Progenitor cell of endocrine pancreas (in vitro differentiated cells): Measurements from ENCODE around the gene ZNF503. TPM values are rescaled to one million over a fixed set of nuclear protein-coding genes. Genes with fewer than 3 reads are reported as not detected.
"Not testable (repeated sequence)": the region's sequence is repeated elsewhere in the genome, so short reads cannot be mapped to it uniquely, and the experiment has no call there.

Experiments
- DNase-seq: peaks from one replicate; pipeline ENCODE4 v3.0.0; 2021; ENCODE audit warnings: low spot score; ENCODE audit not compliant: unreplicated experiment
- H3K27ac Mint-ChIP-seq: 2 replicates; pipeline ENCODE4 v1.8.0; 2021; ENCODE audit warnings: mild to moderate bottlenecking, moderate library complexity, mixed read lengths
- H3K27me3 Mint-ChIP-seq: 2 replicates; pipeline ENCODE4 v1.8.0; 2021; ENCODE audit warnings: mixed read lengths
- H3K36me3 Mint-ChIP-seq: 2 replicates; pipeline ENCODE4 v1.8.0; 2022; ENCODE audit warnings: mixed read lengths; ENCODE audit not compliant: insufficient read depth
- H3K4me1 Mint-ChIP-seq: 2 replicates; pipeline ENCODE4 v1.8.0; 2021; ENCODE audit warnings: low read depth, mixed read lengths
- H3K4me3 Mint-ChIP-seq: 2 replicates; pipeline ENCODE4 v1.8.0; 2021; ENCODE audit warnings: low read depth, mild to moderate bottlenecking, moderate library complexity, mixed read lengths
- H3K9me3 Mint-ChIP-seq: 2 replicates; pipeline ENCODE4 v1.8.0; 2021; ENCODE audit warnings: low read depth, mixed read lengths
- total RNA-seq: library from RNA; stranded (reverse); gene quantifications from 2 replicates; pipeline ENCODE4 v1.2.1, GENCODE V29; 2021
- TF ChIP-seq, protein P1 (sequence below): fragments of 200-600 bp; sonication (generic); IDR thresholded peaks from one replicate; pipeline ENCODE4 v1.5.0; 2021; ENCODE audit warnings: antibody characterized with exemption, mild to moderate bottlenecking; ENCODE audit not compliant: unreplicated experiment

The ZNF503 gene
- total RNA-seq, 1 donor from 2014 or later: 33.7 TPM

DNA sequence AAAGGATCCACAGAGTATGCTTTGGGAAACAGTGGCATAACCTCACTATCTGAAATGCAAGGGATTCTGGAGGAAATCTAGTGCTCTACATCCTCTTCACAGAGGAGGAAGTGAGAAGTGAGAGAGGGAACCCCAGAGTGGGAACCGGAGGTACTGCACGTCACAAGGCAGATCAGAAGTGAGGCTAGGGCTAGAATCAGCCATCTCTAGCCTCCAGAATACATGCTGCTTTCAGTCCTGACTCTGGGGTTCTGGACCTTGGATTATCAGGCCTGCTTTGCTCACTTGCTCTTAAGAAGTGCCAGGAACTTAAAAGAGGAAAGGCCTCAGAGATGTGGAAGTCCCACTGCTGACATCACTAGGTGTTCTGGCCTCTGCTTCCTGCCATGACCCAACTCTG lies 25.7 kb downstream of the ZNF503 start:
- Mint-ChIP-seq H3K4me1 (peaks cover 10% of the 10 kb centered on the region), H3K27me3 (peaks cover 73% of the 10 kb centered on the region), H3K4me3 (no peak overlapping the region), H3K27ac (no peak overlapping the region), H3K36me3 (no peaks in the 10 kb centered on the region), H3K9me3 (no peaks in the 10 kb centered on the region)
- TF ChIP-seq, protein P1, sequence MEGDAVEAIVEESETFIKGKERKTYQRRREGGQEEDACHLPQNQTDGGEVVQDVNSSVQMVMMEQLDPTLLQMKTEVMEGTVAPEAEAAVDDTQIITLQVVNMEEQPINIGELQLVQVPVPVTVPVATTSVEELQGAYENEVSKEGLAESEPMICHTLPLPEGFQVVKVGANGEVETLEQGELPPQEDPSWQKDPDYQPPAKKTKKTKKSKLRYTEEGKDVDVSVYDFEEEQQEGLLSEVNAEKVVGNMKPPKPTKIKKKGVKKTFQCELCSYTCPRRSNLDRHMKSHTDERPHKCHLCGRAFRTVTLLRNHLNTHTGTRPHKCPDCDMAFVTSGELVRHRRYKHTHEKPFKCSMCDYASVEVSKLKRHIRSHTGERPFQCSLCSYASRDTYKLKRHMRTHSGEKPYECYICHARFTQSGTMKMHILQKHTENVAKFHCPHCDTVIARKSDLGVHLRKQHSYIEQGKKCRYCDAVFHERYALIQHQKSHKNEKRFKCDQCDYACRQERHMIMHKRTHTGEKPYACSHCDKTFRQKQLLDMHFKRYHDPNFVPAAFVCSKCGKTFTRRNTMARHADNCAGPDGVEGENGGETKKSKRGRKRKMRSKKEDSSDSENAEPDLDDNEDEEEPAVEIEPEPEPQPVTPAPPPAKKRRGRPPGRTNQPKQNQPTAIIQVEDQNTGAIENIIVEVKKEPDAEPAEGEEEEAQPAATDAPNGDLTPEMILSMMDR: no peak
- DNase-seq: no peak

DNA sequence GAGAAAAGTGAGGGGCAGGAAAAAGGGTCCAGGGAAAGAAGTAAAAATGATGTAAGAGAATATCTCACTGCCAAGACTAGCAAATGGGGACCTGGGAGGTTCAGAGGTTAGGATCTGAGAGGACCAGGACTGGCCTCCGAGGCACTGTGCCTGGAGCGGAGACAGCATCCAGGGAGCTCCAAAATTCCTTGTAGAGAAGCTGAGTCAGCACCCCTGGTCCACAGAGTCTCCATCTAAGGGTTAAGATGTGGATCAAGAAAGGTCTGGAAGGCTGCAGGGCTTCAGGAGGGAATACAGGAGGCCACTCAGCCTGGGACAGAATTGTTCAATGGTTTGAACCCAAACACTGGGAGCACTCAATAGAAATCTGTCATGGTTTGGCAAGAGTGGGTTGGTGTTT lies 30.6 kb downstream of the ZNF503 start:
- Mint-ChIP-seq H3K36me3 (no peaks in the 10 kb centered on the region), H3K4me3 (no peak overlapping the region), H3K27me3 (peaks cover 51% of the 10 kb centered on the region), H3K9me3 (peaks cover 2% of the 10 kb centered on the region), H3K4me1 (peaks cover 6% of the 10 kb centered on the region), H3K27ac (no peak overlapping the region)
- no peak for DNase-seq
- TF ChIP-seq, protein P1: no peak

GRCh38 chr10:75369838-75370237 lies 31.7 kb downstream of the ZNF503 start:
- peaks cover 47% of the 10 kb centered on the region for H3K27me3 Mint-ChIP-seq
- not testable (repeated sequence) for DNase-seq, H3K4me1 Mint-ChIP-seq, H3K27ac Mint-ChIP-seq, H3K4me3 Mint-ChIP-seq, H3K9me3 Mint-ChIP-seq, H3K36me3 Mint-ChIP-seq

DNA sequence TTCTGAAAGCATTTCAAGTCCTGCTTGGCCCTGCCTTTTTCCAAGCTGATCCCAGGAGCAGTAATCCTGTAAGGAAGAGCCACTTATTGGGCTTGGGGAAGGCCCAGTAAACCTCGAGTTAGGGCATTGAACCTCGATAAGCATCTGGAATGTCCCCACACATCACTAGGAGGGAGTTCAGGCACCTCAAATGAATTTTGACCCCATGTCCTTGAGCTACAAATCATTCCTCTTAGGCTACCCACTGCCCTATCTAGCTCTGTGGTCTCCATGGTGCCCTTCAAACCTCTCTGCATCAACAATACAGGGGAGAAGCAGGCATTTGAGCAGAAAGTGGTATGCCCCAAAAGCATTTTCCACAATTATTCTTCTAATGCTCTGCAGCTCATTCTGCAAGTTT lies 33.7 kb downstream of the ZNF503 start:
- no peaks in the 10 kb centered on the region for H3K36me3 Mint-ChIP-seq
- H3K27me3 Mint-ChIP-seq: peaks cover 33% of the 10 kb centered on the region
- H3K27ac Mint-ChIP-seq: no peak overlapping the region
- peaks cover 18% of the 10 kb centered on the region for H3K4me1 Mint-ChIP-seq
- TF ChIP-seq, protein P1: no peak
- no peak overlapping the region for H3K4me3 Mint-ChIP-seq
- peaks cover 2% of the 10 kb centered on the region for H3K9me3 Mint-ChIP-seq
- no peak for DNase-seq

DNA sequence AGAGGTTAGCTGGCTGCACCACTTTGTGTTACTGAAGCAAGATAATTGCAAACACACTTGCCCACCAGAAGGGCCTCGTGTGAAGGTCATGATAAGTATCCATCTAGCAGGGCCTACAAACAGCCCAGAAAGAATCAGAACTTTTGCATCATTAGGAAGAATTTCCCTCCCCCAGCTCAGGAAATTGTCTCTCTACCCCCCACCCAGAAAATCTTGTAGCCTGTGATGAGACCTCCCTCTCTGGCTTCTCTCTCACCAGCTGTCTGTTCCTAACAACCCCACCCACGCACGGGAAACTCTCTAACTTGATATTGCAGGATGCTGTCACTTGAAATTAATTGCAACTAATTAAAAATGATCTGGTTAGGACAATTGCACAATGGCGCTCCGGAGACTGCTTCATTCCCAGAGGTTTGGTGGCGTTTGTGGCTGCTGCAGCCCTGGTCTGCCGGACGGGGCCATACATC lies 34.5 kb downstream of the ZNF503 start:
- TF ChIP-seq, protein P1: no peak
- Mint-ChIP-seq H3K27me3 (peaks cover 28% of the 10 kb centered on the region), H3K4me1 (peaks cover 18% of the 10 kb centered on the region), H3K27ac (no peak overlapping the region), H3K4me3 (no peak overlapping the region), H3K36me3 (no peaks in the 10 kb centered on the region), H3K9me3 (peaks cover 2% of the 10 kb centered on the region)
- DNase-seq: no peak

DNA sequence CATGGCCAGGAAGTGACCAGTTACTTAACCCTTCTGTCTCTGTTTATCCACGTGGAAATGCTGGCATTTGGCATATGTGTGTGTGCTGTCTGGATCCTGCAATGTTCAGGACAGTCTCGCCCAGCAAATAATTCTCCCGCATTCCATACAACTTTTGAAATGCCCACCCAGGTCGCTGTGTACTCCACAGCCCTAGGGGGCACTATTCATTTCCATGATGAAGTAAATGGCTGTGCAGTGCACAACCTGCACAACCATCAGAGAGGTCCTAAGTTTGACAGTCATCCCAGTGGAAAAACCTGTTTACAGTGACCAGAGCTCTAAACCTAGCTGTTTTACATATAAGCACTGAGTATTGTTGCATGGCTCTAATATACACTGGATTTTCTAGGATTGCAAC lies 38.1 kb downstream of the ZNF503 start:
- Mint-ChIP-seq H3K4me1 (peaks cover 18% of the 10 kb centered on the region), H3K27me3 (peaks cover 31% of the 10 kb centered on the region)

GRCh38 chr10:75359876-75360275 lies 41.7 kb downstream of the ZNF503 start:
- H3K4me3 Mint-ChIP-seq, H3K36me3 Mint-ChIP-seq, DNase-seq, H3K9me3 Mint-ChIP-seq, H3K27ac Mint-ChIP-seq: not testable (repeated sequence)
- Mint-ChIP-seq H3K27me3 (peaks cover 21% of the 10 kb centered on the region), H3K4me1 (peaks cover 14% of the 10 kb centered on the region)

More for the DNA sequence above, 38.1 kb downstream of the ZNF503 start:
- H3K36me3 Mint-ChIP-seq: no peaks in the 10 kb centered on the region
- H3K4me3 Mint-ChIP-seq: no peak overlapping the region
- H3K9me3 Mint-ChIP-seq: peaks cover 2% of the 10 kb centered on the region
- no peak overlapping the region for H3K27ac Mint-ChIP-seq
- no peak for DNase-seq
- TF ChIP-seq, protein P1: no peak
